ENCODE data around the gene SPTBN5. TPM values are rescaled to one million over a fixed set of nuclear protein-coding genes. Genes with fewer than 3 reads are reported as not detected.

The SPTBN5 gene
- total RNA-seq, 1 experiment from 2014 or later: 0.64 TPM

DNA sequence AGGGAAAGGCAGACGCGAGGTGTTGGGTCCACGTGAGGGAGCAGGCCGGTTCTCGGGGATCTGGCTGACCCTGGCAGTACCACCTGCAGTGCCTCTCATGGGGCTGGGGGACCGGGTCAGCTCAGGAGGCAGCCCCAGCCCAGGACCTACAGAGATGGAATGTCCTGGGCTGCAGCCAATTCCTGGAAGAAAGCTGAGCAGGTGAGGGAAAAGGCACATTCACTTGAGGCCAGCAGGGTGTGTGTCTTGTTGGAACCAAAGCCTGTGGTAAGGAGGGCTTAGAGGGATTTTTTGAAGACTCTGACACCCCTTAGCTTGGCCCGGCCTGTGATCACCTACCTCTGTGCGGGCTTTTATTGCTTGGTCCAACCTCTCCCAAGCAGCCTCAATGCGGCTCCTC lies 39.4 kb downstream of the SPTBN5 start:
- Mint-ChIP-seq H3K27me3 (ENCODE audit: unreplicated experiment) (no peaks in the 10 kb centered on the region), H3K36me3 (ENCODE audit: insufficient read depth, unreplicated experiment) (peaks cover 5% of the 10 kb centered on the region), H3K4me3 (ENCODE audit: low read depth, unreplicated experiment) (no peak overlapping the region), H3K4me1 (ENCODE audit: low read depth, unreplicated experiment) (no peaks in the 10 kb centered on the region), H3K27ac (ENCODE audit: unreplicated experiment) (no peak overlapping the region), H3K9me3 (ENCODE audit: low read depth, unreplicated experiment) (no peaks in the 10 kb centered on the region)
- BruUV-seq (replicated peaks): no TSS peak
- DNase-seq: no peak
- CTCF ChIA-PET: no interaction called here
- TF ChIP-seq, protein P1, sequence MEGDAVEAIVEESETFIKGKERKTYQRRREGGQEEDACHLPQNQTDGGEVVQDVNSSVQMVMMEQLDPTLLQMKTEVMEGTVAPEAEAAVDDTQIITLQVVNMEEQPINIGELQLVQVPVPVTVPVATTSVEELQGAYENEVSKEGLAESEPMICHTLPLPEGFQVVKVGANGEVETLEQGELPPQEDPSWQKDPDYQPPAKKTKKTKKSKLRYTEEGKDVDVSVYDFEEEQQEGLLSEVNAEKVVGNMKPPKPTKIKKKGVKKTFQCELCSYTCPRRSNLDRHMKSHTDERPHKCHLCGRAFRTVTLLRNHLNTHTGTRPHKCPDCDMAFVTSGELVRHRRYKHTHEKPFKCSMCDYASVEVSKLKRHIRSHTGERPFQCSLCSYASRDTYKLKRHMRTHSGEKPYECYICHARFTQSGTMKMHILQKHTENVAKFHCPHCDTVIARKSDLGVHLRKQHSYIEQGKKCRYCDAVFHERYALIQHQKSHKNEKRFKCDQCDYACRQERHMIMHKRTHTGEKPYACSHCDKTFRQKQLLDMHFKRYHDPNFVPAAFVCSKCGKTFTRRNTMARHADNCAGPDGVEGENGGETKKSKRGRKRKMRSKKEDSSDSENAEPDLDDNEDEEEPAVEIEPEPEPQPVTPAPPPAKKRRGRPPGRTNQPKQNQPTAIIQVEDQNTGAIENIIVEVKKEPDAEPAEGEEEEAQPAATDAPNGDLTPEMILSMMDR (IDR thresholded peaks at IDR 0.05; ENCODE audit: unreplicated experiment): no peak
- intact Hi-C loops (cut with micrococcal nuclease; ENCODE audit: unreplicated experiment): no loop called here

- no TSS peak for BruUV-seq (replicated peaks)
- CTCF ChIA-PET: no interaction called here
- no peaks in the 10 kb centered on the region for H3K27me3 Mint-ChIP-seq (ENCODE audit: unreplicated experiment)
- no peaks in the 10 kb centered on the region for H3K4me1 Mint-ChIP-seq (ENCODE audit: low read depth, unreplicated experiment)
- no peak for DNase-seq
- no peak overlapping the region for H3K27ac Mint-ChIP-seq (ENCODE audit: unreplicated experiment)
- intact Hi-C loops (cut with micrococcal nuclease; ENCODE audit: unreplicated experiment): no loop called here
- H3K4me3 Mint-ChIP-seq (ENCODE audit: low read depth, unreplicated experiment): no peak overlapping the region
- TF ChIP-seq, protein P1 (IDR thresholded peaks at IDR 0.05; ENCODE audit: unreplicated experiment): no peak
- H3K9me3 Mint-ChIP-seq (ENCODE audit: low read depth, unreplicated experiment): no peaks in the 10 kb centered on the region
- peaks cover 5% of the 10 kb centered on the region for H3K36me3 Mint-ChIP-seq (ENCODE audit: insufficient read depth, unreplicated experiment)
These were observed 40.0 kb downstream of the SPTBN5 start for GRCh38 chr15:41853831-41854230.

GRCh38 chr15:41852736-41853590 lies 40.9 kb downstream of the SPTBN5 start:
- Mint-ChIP-seq H3K4me1 (ENCODE audit: low read depth, unreplicated experiment) (no peaks in the 10 kb centered on the region), H3K36me3 (ENCODE audit: insufficient read depth, unreplicated experiment) (peaks cover 5% of the 10 kb centered on the region), H3K4me3 (ENCODE audit: low read depth, unreplicated experiment) (no peak overlapping the region), H3K27me3 (ENCODE audit: unreplicated experiment) (no peaks in the 10 kb centered on the region), H3K27ac (ENCODE audit: unreplicated experiment) (no peak overlapping the region), H3K9me3 (ENCODE audit: low read depth, unreplicated experiment) (no peaks in the 10 kb centered on the region)
- TF ChIP-seq, protein P1 (IDR thresholded peaks at IDR 0.05; ENCODE audit: unreplicated experiment): no peak
- intact Hi-C loops (cut with micrococcal nuclease; ENCODE audit: unreplicated experiment): no loop called here
- no TSS peak for BruUV-seq (replicated peaks)
- CTCF ChIA-PET: no interaction called here
- DNase-seq: no peak

GRCh38 chr15:41851755-41852370 lies 42.0 kb downstream of the SPTBN5 start:
- BruUV-seq (replicated peaks): no TSS peak

More at GRCh38 chr15:41851755-41852370, 42.0 kb downstream of the SPTBN5 start:
- peaks cover 5% of the 10 kb centered on the region for H3K36me3 Mint-ChIP-seq (ENCODE audit: insufficient read depth, unreplicated experiment)
- CTCF ChIA-PET: no interaction called here
- no peak overlapping the region for H3K27ac Mint-ChIP-seq (ENCODE audit: unreplicated experiment)
- no peaks in the 10 kb centered on the region for H3K27me3 Mint-ChIP-seq (ENCODE audit: unreplicated experiment)
- TF ChIP-seq, protein P1 (IDR thresholded peaks at IDR 0.05; ENCODE audit: unreplicated experiment): no peak
- no peaks in the 10 kb centered on the region for H3K4me1 Mint-ChIP-seq (ENCODE audit: low read depth, unreplicated experiment)
- no peak for DNase-seq
- no peak overlapping the region for H3K4me3 Mint-ChIP-seq (ENCODE audit: low read depth, unreplicated experiment)
- H3K9me3 Mint-ChIP-seq (ENCODE audit: low read depth, unreplicated experiment): no peaks in the 10 kb centered on the region
- intact Hi-C loops (cut with micrococcal nuclease; ENCODE audit: unreplicated experiment): no loop called here
